Embryonic facial prominence (tissue), 1 donor: ENCODE data around the gene PSMB7.

Experiments used
- DNase-seq: peaks from one replicate; pipeline ENCODE4 v3.0.0-alpha.2; 2016; ENCODE audit errors: extremely low spot score

The PSMB7 gene

GRCh38 chr9:124345751-124346281 lies 69.4 kb downstream of the PSMB7 start:
- no peak for DNase-seq

GRCh38 chr9:124345063-124345462 lies 70.2 kb downstream of the PSMB7 start:
- no peak for DNase-seq

GRCh38 chr9:124344291-124345050 lies 70.8 kb downstream of the PSMB7 start:
- DNase-seq: no peak

- no peak for DNase-seq
Measured at GRCh38 chr9:124343533-124344290, 71.5 kb downstream of the PSMB7 start.

- peak; percentile 31 for DNase-seq
Measured at GRCh38 chr9:124342776-124343485, 72.3 kb downstream of the PSMB7 start.

GRCh38 chr9:124342402-124342775 lies 72.9 kb downstream of the PSMB7 start:
- no peak for DNase-seq

- no peak for DNase-seq
Measured at GRCh38 chr9:124341455-124342170, 73.6 kb downstream of the PSMB7 start.

GRCh38 chr9:124340219-124341069 lies 74.8 kb downstream of the PSMB7 start:
- DNase-seq: no peak

GRCh38 chr9:124339603-124340146 lies 75.6 kb downstream of the PSMB7 start:
- no peak for DNase-seq

GRCh38 chr9:124337562-124337961 lies 77.7 kb downstream of the PSMB7 start:
- no peak for DNase-seq

- no peak for DNase-seq
Measured at GRCh38 chr9:124335320-124335707, 79.9 kb downstream of the PSMB7 start.

GRCh38 chr9:124334568-124335319 lies 80.5 kb downstream of the PSMB7 start:
- no peak for DNase-seq

GRCh38 chr9:124333203-124333579 lies 82.1 kb downstream of the PSMB7 start:
- no peak for DNase-seq

- DNase-seq: no peak
Measured at GRCh38 chr9:124332361-124333202, 82.7 kb downstream of the PSMB7 start.

GRCh38 chr9:124331580-124331979 lies 83.7 kb downstream of the PSMB7 start:
- no peak for DNase-seq

- no peak for DNase-seq
Measured at GRCh38 chr9:124330011-124330697, 85.1 kb downstream of the PSMB7 start.

- DNase-seq: no peak
Measured at GRCh38 chr9:124329206-124329792, 85.9 kb downstream of the PSMB7 start.

- DNase-seq: no peak
Measured at GRCh38 chr9:124328285-124328684, 87.0 kb downstream of the PSMB7 start.
